Measurements from ENCODE around the gene SEMA7A. TPM values are rescaled to one million over a fixed set of nuclear protein-coding genes. Genes with fewer than 3 reads are reported as not detected.

Gene SEMA7A
- total and polyA plus RNA-seq, 9 of the 15 experiments (the other 6 are each of a cell fraction or from before 2014, with no cell fraction given): 0.04 to 8.2 (median 5.4) TPM; not detected in 1

- Histone ChIP-seq H3K9me1 (ENCODE audit: control insufficient read depth, insufficient read depth, low read length) (peaks cover 3% of the 10 kb centered on the region), H3K27me3 (ENCODE audit: control insufficient read depth in 2 of 2, insufficient read depth in 2 of 2, low read length in 2 of 2) (no peaks in the 10 kb centered on the region), H3K36me3 (ENCODE audit: control insufficient read depth, insufficient read depth, low read length) (peaks cover 70% of the 10 kb centered on the region; the same call in 2 of the 3 replicates), H3K79me2 (ENCODE audit: control insufficient read depth, insufficient read depth, low read length) (no peaks in the 10 kb centered on the region), H3K4me1 (replicated peaks in 1 of 2; ENCODE audit: control insufficient read depth in 2 of 2, insufficient read depth in 2 of 2, low read length in 2 of 2) (peaks cover 10 to 45% of the 10 kb centered on the region in 2 experiments; a peak in 4 of 5 replicates), H3K9me3 (replicated peaks; ENCODE audit: control insufficient read depth, insufficient read depth, low read depth, low read length) (no peaks in the 10 kb centered on the region), H2AFZ (ENCODE audit: low read depth, low read length) (no peak overlapping the region), H3K9ac (ENCODE audit: insufficient read depth in 1 of 2, low read depth in 2 of 2, low read length in 2 of 2) (peak overlapping the region in 1 of 2 experiments; percentile 55; a peak in 2 of 4 replicates), H4K20me1 (replicated peaks; ENCODE audit: control insufficient read depth, insufficient read depth, low read length) (no peaks in the 10 kb centered on the region), H3K4me2 (ENCODE audit: insufficient read depth, low read length) (no peak overlapping the region), H3K4me3 (no peak overlapping the region), H3K27ac (ENCODE audit: extremely low read depth, low read depth, low read length) (no peak overlapping the region)
- intact Hi-C loops (cut with micrococcal nuclease) (no loop called here), in situ Hi-C loops (cut with MboI) (no loop called here)
- BruUV-seq (replicated peaks): no TSS peak
- 47% methylated on average over 6 of the region's 6 CpGs for WGBS (ENCODE audit: insufficient coverage, low coverage, missing lambda C conversion rate)
- CTCF ChIA-PET (ENCODE audit: low intra/inter-chr PET ratio): no interaction called here
- FAIRE-seq: no peak
- POLR2A ChIA-PET: interaction anchor here (0.7 to 3.5 kb wide), 4 partner anchors 10 to 506 kb away, joined by 3 to 24 read pairs (median 6); no protein-coding TSS in a partner anchor
- no peak for ATAC-seq
- DNase-seq (ENCODE audit: extremely low read depth in 1 of 4, low spot score in 3 of 4): no peak
- TF ChIP-seq ZNF740 (CRISPR knock-in tag; IDR thresholded peaks at IDR 0.05) (no peak), ZNF740 (tag; IDR thresholded peaks at IDR 0.05) (no peak), KDM1A (IDR thresholded peaks at IDR 0.05) (peak; percentile 34 to 50; a peak in 2 of 4 replicates), NKRF (IDR thresholded peaks at IDR 0.05; ENCODE audit: borderline replicate concordance) (no peak), ZKSCAN3 (CRISPR knock-in tag; IDR thresholded peaks at IDR 0.05) (no peak), FOXA3 (CRISPR knock-in tag; conservative IDR thresholded peaks at IDR 0.05 in 1 of 2, IDR thresholded peaks at IDR 0.05 in 1 of 2) (no peak), ADNP (tag; IDR thresholded peaks at IDR 0.05) (no peak), BCOR (IDR thresholded peaks at IDR 0.05) (peak; percentile 78), MAFF (IDR thresholded peaks at IDR 0.05; ENCODE audit: low read length) (no peak), ZNF511 (CRISPR knock-in tag; IDR thresholded peaks at IDR 0.05) (no peak), TGIF2 (CRISPR knock-in tag; IDR thresholded peaks at IDR 0.05) (no peak), SMARCA5 (IDR thresholded peaks at IDR 0.05) (peak; percentile 49; the same call in 1 of the 2 replicates), CREB1 (IDR thresholded peaks at IDR 0.05) (no peak), CREB1 (CRISPR knock-in tag; IDR thresholded peaks at IDR 0.05) (no peak), ZNF431 (CRISPR knock-in tag; IDR thresholded peaks at IDR 0.05) (no peak), YBX1 (IDR thresholded peaks at IDR 0.05) (no peak), MIER1 (IDR thresholded peaks at IDR 0.05; ENCODE audit: low read depth) (no peak), CBFA2T3 (IDR thresholded peaks at IDR 0.05) (no peak), ZFP30 (CRISPR knock-in tag; IDR thresholded peaks at IDR 0.05; ENCODE audit: borderline replicate concordance) (no peak)
- TF ChIP-seq, protein P1, sequence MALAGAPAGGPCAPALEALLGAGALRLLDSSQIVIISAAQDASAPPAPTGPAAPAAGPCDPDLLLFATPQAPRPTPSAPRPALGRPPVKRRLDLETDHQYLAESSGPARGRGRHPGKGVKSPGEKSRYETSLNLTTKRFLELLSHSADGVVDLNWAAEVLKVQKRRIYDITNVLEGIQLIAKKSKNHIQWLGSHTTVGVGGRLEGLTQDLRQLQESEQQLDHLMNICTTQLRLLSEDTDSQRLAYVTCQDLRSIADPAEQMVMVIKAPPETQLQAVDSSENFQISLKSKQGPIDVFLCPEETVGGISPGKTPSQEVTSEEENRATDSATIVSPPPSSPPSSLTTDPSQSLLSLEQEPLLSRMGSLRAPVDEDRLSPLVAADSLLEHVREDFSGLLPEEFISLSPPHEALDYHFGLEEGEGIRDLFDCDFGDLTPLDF (CRISPR knock-in tag; IDR thresholded peaks at IDR 0.05): no peak
- TF ChIP-seq, protein P2, sequence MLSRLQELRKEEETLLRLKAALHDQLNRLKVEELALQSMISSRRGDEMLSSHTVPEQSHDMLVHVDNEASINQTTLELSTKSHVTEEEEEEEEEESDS (CRISPR knock-in tag; IDR thresholded peaks at IDR 0.05): no peak
Observed at GRCh38 chr15:74412159-74412558, 21.6 kb downstream of the SEMA7A start.

Data from K562 (cell line).